Endothelial cell of umbilical vein (primary cell): ENCODE results near the gene DKK3. TPM values are rescaled to one million over a fixed set of nuclear protein-coding genes. Genes with fewer than 3 reads are reported as not detected.

Experiments used
- BruUV-seq: library from RNA; stranded (reverse); fragments of 400-500 nt; replicated peaks from 2 replicates; lab custom pipeline; 2021; lab: Mats Ljungman, UMichigan
- CTCF ChIA-PET: fragments of 300-600, 350-600 bp; sonication (Branson Sonifier 250); formaldehyde crosslinking; loops from one replicate; lab custom pipeline; 2021; ENCODE audit warnings: antibody characterized with exemption, inconsistent platforms; lab: Charles Lee
- POLR2A ChIA-PET: fragments of 300-600, 350-600 bp; sonication (Branson Sonifier 250); formaldehyde crosslinking; loops from one replicate; lab custom pipeline; 2021; ENCODE audit warnings: antibody characterized with exemption, inconsistent platforms; lab: Charles Lee
- DNase-seq: peaks from one replicate; pipeline ENCODE4 v3.0.0-alpha.2; 2011; ENCODE audit warnings: low read depth, low spot score
- FAIRE-seq: peaks from 2 replicates; lab custom pipeline; 2011; peaks lifted over from hg19 to GRCh38; lab: Jason Lieb, UNC
- H2AFZ ChIP-seq: 2 replicates; pipeline ENCODE4 v1.6.0; 2012; ENCODE audit warnings: low read depth, low read length, control low read depth, inconsistent platforms
- H3K27ac ChIP-seq: 2 replicates; pipeline ENCODE4 v1.5.1; 2011; ENCODE audit warnings: low read depth, mild to moderate bottlenecking, control low read depth, low read length, moderate library complexity; ENCODE audit not compliant: insufficient read depth
- H3K27me3 ChIP-seq, 2 experiments: 2 replicates each; pipeline versions ENCODE4 v1.6.0 to v1.6.1; 2011; ENCODE audit warnings: low read length in 2 of 2, mixed read lengths in 1 of 2; ENCODE audit not compliant: control insufficient read depth in 2 of 2, insufficient read depth in 2 of 2
- H3K36me3 ChIP-seq, 2 experiments: 2 replicates in 1 of 2; 3 replicates in 1 of 2; pipeline ENCODE4 v1.5.1; 2011; ENCODE audit warnings: low read length in 2 of 2, mild to moderate bottlenecking in 1 of 2, moderate library complexity in 1 of 2; ENCODE audit not compliant: control insufficient read depth in 2 of 2, insufficient read depth in 2 of 2; ENCODE audit errors: extremely low read depth in 1 of 2
- H3K4me1 ChIP-seq: 3 replicates; pipeline ENCODE4 v1.5.1; 2011; ENCODE audit warnings: mild to moderate bottlenecking, low read length; ENCODE audit not compliant: control insufficient read depth, insufficient read depth; ENCODE audit errors: extremely low read depth
- H3K4me2 ChIP-seq: 2 replicates; pipeline ENCODE4 v1.6.1; 2011; ENCODE audit warnings: low read length, control low read depth, mixed read lengths; ENCODE audit not compliant: insufficient read depth
- H3K4me3 ChIP-seq, 3 experiments: fragments of 200-600 bp in 1 of 3; sonication (generic), shearing (Covaris generic) in 1 of 3; replicated peaks in 1 of 3; 2 replicates each; pipeline ENCODE4 v1.5.1; 2011 to 2016; ENCODE audit warnings: control low read depth in 3 of 3, low read length in 3 of 3, mild to moderate bottlenecking in 2 of 3, inconsistent platforms in 1 of 3, low read depth in 1 of 3, moderate library complexity in 1 of 3; ENCODE audit not compliant: insufficient read depth in 1 of 3
- H3K79me2 ChIP-seq: 2 replicates; pipeline ENCODE4 v1.6.0; 2012; ENCODE audit warnings: low read length, inconsistent platforms; ENCODE audit not compliant: control insufficient read depth, insufficient read depth
- H3K9ac ChIP-seq: replicated peaks from 2 replicates; pipeline ENCODE3; 2011; ENCODE audit warnings: low read length, control low read depth; ENCODE audit not compliant: insufficient read depth; ENCODE audit errors: extremely low read depth
- H3K9me1 ChIP-seq: replicated peaks from 3 replicates; pipeline ENCODE4 v1.6.0; 2011; ENCODE audit warnings: mild to moderate bottlenecking, low read length; ENCODE audit not compliant: control insufficient read depth, insufficient read depth; ENCODE audit errors: extremely low read depth
- H3K9me3 ChIP-seq: replicated peaks from 2 replicates; pipeline ENCODE4 v1.5.1; 2012; ENCODE audit warnings: low read length, inconsistent platforms; ENCODE audit not compliant: control insufficient read depth, insufficient read depth
- H4K20me1 ChIP-seq: replicated peaks from 2 replicates; pipeline ENCODE3; 2011; ENCODE audit warnings: mild to moderate bottlenecking, low read length; ENCODE audit not compliant: control insufficient read depth, insufficient read depth; ENCODE audit errors: extremely low read depth
- CTCF ChIP-seq, 2 donors: IDR thresholded peaks; 1 replicate in 1 of 2; 2 replicates in 1 of 2; pipeline ENCODE4 v1.5.1; 2011; ENCODE audit warnings: low read length in 2 of 2, mild to moderate bottlenecking in 2 of 2, moderate library complexity in 2 of 2, control low read depth in 1 of 2, inconsistent platforms in 1 of 2, low read depth in 1 of 2; ENCODE audit not compliant: insufficient read depth in 1 of 2; ENCODE audit errors: extremely low read depth in 1 of 2
- EZH2 ChIP-seq: IDR thresholded peaks from 2 replicates; pipeline ENCODE4 v1.6.1; 2012; ENCODE audit warnings: borderline replicate concordance, low read depth, mild to moderate bottlenecking, moderate library complexity, low read length, inconsistent platforms; ENCODE audit not compliant: severe bottlenecking
- FOS ChIP-seq: IDR thresholded peaks from 2 replicates; pipeline ENCODE4 v1.6.1; 2011; ENCODE audit warnings: mild to moderate bottlenecking, low read length, moderate library complexity, borderline replicate concordance; ENCODE audit not compliant: insufficient read depth
- GATA2 ChIP-seq: IDR thresholded peaks from 2 replicates; pipeline ENCODE4 v1.7.0; 2011; ENCODE audit warnings: low read depth, mild to moderate bottlenecking, moderate library complexity, mixed read lengths, low read length; ENCODE audit not compliant: insufficient read length, insufficient read depth
- JUN ChIP-seq: IDR thresholded peaks from 2 replicates; pipeline ENCODE4 v1.6.1; 2011; ENCODE audit warnings: borderline replicate concordance, low read depth; ENCODE audit not compliant: insufficient read length, insufficient read depth
- MAX ChIP-seq: IDR thresholded peaks from 2 replicates; pipeline ENCODE4 v1.6.1; 2011; ENCODE audit not compliant: insufficient read depth, insufficient read length
- MYC ChIP-seq: IDR thresholded peaks from one replicate; pipeline ENCODE4 v1.6.1; 2011; ENCODE audit warnings: mild to moderate bottlenecking, low read depth, low read length
- POLR2A ChIP-seq: IDR thresholded peaks from 2 replicates; pipeline ENCODE4 v1.6.1; 2012; ENCODE audit warnings: low read depth, mild to moderate bottlenecking, control low read depth, low read length
- POLR2AphosphoS5 ChIP-seq: IDR thresholded peaks from 2 replicates; pipeline ENCODE4 v1.6.1; 2012; ENCODE audit warnings: low read depth, mild to moderate bottlenecking, control low read depth, low read length, moderate library complexity; ENCODE audit not compliant: insufficient read depth
- dilution Hi-C: fragments of 300-500 bp; cut with MboI; formaldehyde crosslinking; loops from one replicate; pipeline ENCODE4 v1.15.0; 2019; ENCODE audit warnings: low sequenced_read_pairs; ENCODE audit not compliant: extremely low pct_ligation_motif_present
- intact Hi-C: fragments of 100-400 bp; cut with micrococcal nuclease; formaldehyde crosslinking; loops from one replicate; pipeline ENCODE4 v1.10.0; 2022
- polyA plus RNA-seq, 4 experiments: library from polyadenylated mRNA; depleted of rRNA in 3 of 4; stranded (reverse) in 3 of 4; unstranded in 1 of 4; fragments of >200 nt; gene quantifications; 2 replicates each; pipeline versions ENCODE4 v1.2.1 to v1.2.3, GENCODE V29; 2011 to 2012; ENCODE audit warnings: missing spikeins in 1 of 4
- total RNA-seq: library from RNA; stranded (reverse); gene quantifications from 2 replicates; pipeline ENCODE4 v1.2.3, GENCODE V29; 2021

DKK3 gene
- total and polyA plus RNA-seq, 2 donors (not counting 3 experiments of a cell fraction or from before 2014, with no cell fraction given): 131 to 335 TPM

GRCh38 chr11:12050470-12051286 lies 42.3 kb upstream of the DKK3 start:
- Histone ChIP-seq H3K36me3 (no peaks in the 10 kb centered on the region), H3K79me2 (no peaks in the 10 kb centered on the region), H3K9me3 (no peaks in the 10 kb centered on the region), H3K4me3 (no peak overlapping the region), H3K9me1 (no peaks in the 10 kb centered on the region), H3K27ac (no peak overlapping the region), H4K20me1 (no peaks in the 10 kb centered on the region), H3K4me2 (no peak overlapping the region), H3K9ac (no peak overlapping the region), H3K27me3 (no peaks in the 10 kb centered on the region), H3K4me1 (peaks cover 19% of the 10 kb centered on the region), H2AFZ (peak overlapping the region; percentile 6)
- DNase-seq (no peak), FAIRE-seq (no peak)
- no TSS peak for BruUV-seq
- intact Hi-C loops (no loop called here), dilution Hi-C loops (no loop called here)
- TF ChIP-seq FOS: no peak
- TF ChIP-seq GATA2: no peak
- ChIA-PET POLR2A (no interaction called here), CTCF (interaction anchor here (0.7 to 3.6 kb wide), 10 partner anchors 27 to 281 kb away, joined by 3 to 16 read pairs (median 3); no protein-coding TSS in a partner anchor)

GRCh38 chr11:12048936-12049790 lies 40.7 kb upstream of the DKK3 start:
- no peak overlapping the region for H3K9ac ChIP-seq
- no peaks in the 10 kb centered on the region for H3K79me2 ChIP-seq
- H3K4me3 ChIP-seq: no peak overlapping the region
- H3K4me1 ChIP-seq: peaks cover 29% of the 10 kb centered on the region
- TF ChIP-seq JUN (no peak), MAX (no peak), EZH2 (no peak), CTCF (IDR thresholded peaks at IDR 0.05; ENCODE audit: extremely low read depth in 1 of 2, insufficient read depth in 1 of 2, low read depth in 1 of 2, low read length in 2 of 2) (no peak), FOS (no peak), GATA2 (no peak), POLR2A (no peak), POLR2AphosphoS5 (no peak), MYC (no peak)
- no TSS peak for BruUV-seq
- H3K27me3 ChIP-seq: no peaks in the 10 kb centered on the region
- CTCF ChIA-PET: interaction anchor here (0.9 to 6.1 kb wide), 3 partner anchors 188 to 240 kb away, joined by 3 to 219 read pairs (median 4); no protein-coding TSS in a partner anchor
- no peak overlapping the region for H2AFZ ChIP-seq
- dilution Hi-C loops (no loop called here), intact Hi-C loops (loop anchor here (10.0 kb wide), 1 partner anchor 846 kb away; no protein-coding TSS in a partner anchor)
- FAIRE-seq (peak; percentile 4), DNase-seq (no peak)
- no peaks in the 10 kb centered on the region for H3K36me3 ChIP-seq
- H3K9me1 ChIP-seq: no peaks in the 10 kb centered on the region
- H4K20me1 ChIP-seq: no peaks in the 10 kb centered on the region
- no peak overlapping the region for H3K4me2 ChIP-seq
- POLR2A ChIA-PET: no interaction called here
- H3K9me3 ChIP-seq: no peaks in the 10 kb centered on the region
- H3K27ac ChIP-seq: no peak overlapping the region
